ENCODE data around the gene PREX1. TPM values are rescaled to one million over a fixed set of nuclear protein-coding genes. Genes with fewer than 3 reads are reported as not detected.

Gene PREX1
- total RNA-seq, 1 donor from 2014 or later = 248 TPM

GRCh38 chr20:48752963-48753362, 74.8 kb downstream of the PREX1 start:
- DNase-seq (ENCODE audit: low spot score) = no peak
- peaks cover 88% of the 10 kb centered on the region for H3K4me1 Mint-ChIP-seq (ENCODE audit: unreplicated experiment)
- peak overlapping the region; percentile 99 for H3K27ac Mint-ChIP-seq (ENCODE audit: unreplicated experiment)
- TF ChIP-seq CTCF (IDR thresholded peaks at IDR 0.05; ENCODE audit: unreplicated experiment) = no peak
- no peak overlapping the region for H3K4me3 Mint-ChIP-seq (ENCODE audit: unreplicated experiment)
- no peaks in the 10 kb centered on the region for H3K9me3 Mint-ChIP-seq (ENCODE audit: unreplicated experiment)
- peaks cover 40% of the 10 kb centered on the region for H3K27me3 Mint-ChIP-seq (ENCODE audit: unreplicated experiment)
- H3K36me3 Mint-ChIP-seq (ENCODE audit: low read depth, unreplicated experiment) = peaks cover 83% of the 10 kb centered on the region

- Mint-ChIP-seq H3K27me3 (ENCODE audit: unreplicated experiment) (peaks cover 34% of the 10 kb centered on the region), H3K4me3 (ENCODE audit: unreplicated experiment) (peak overlapping the region; percentile 80), H3K4me1 (ENCODE audit: unreplicated experiment) (peaks cover 82% of the 10 kb centered on the region), H3K36me3 (ENCODE audit: low read depth, unreplicated experiment) (peaks cover 75% of the 10 kb centered on the region), H3K9me3 (ENCODE audit: unreplicated experiment) (no peaks in the 10 kb centered on the region), H3K27ac (ENCODE audit: unreplicated experiment) (peak overlapping the region; percentile 99)
- no peak for TF ChIP-seq CTCF (IDR thresholded peaks at IDR 0.05; ENCODE audit: unreplicated experiment)
- no peak for DNase-seq (ENCODE audit: low spot score)
Observed at GRCh38 chr20:48751871-48752270, 75.9 kb downstream of the PREX1 start.

- peaks cover 34% of the 10 kb centered on the region for H3K27me3 Mint-ChIP-seq (ENCODE audit: unreplicated experiment)
- H3K36me3 Mint-ChIP-seq (ENCODE audit: low read depth, unreplicated experiment) = peaks cover 75% of the 10 kb centered on the region
- TF ChIP-seq CTCF (IDR thresholded peaks at IDR 0.05; ENCODE audit: unreplicated experiment) = no peak
- peak; percentile 77 for DNase-seq (ENCODE audit: low spot score)
- H3K9me3 Mint-ChIP-seq (ENCODE audit: unreplicated experiment) = no peaks in the 10 kb centered on the region
- H3K4me3 Mint-ChIP-seq (ENCODE audit: unreplicated experiment) = no peak overlapping the region
- H3K27ac Mint-ChIP-seq (ENCODE audit: unreplicated experiment) = peak overlapping the region; percentile 99
- peaks cover 81% of the 10 kb centered on the region for H3K4me1 Mint-ChIP-seq (ENCODE audit: unreplicated experiment)
Observed at GRCh38 chr20:48750941-48751635, 76.7 kb downstream of the PREX1 start.

- no peaks in the 10 kb centered on the region for H3K9me3 Mint-ChIP-seq (ENCODE audit: unreplicated experiment)
- peak overlapping the region; percentile 99 for H3K27ac Mint-ChIP-seq (ENCODE audit: unreplicated experiment)
- H3K4me3 Mint-ChIP-seq (ENCODE audit: unreplicated experiment) = peak overlapping the region; percentile 68
- no peak for TF ChIP-seq CTCF (IDR thresholded peaks at IDR 0.05; ENCODE audit: unreplicated experiment)
- no peak for DNase-seq (ENCODE audit: low spot score)
- H3K4me1 Mint-ChIP-seq (ENCODE audit: unreplicated experiment) = peaks cover 81% of the 10 kb centered on the region
- peaks cover 34% of the 10 kb centered on the region for H3K27me3 Mint-ChIP-seq (ENCODE audit: unreplicated experiment)
- H3K36me3 Mint-ChIP-seq (ENCODE audit: low read depth, unreplicated experiment) = peaks cover 73% of the 10 kb centered on the region
Observed at GRCh38 chr20:48750376-48750775, 77.4 kb downstream of the PREX1 start.

- Mint-ChIP-seq H3K4me3 (ENCODE audit: unreplicated experiment) (no peak overlapping the region), H3K27me3 (ENCODE audit: unreplicated experiment) (peaks cover 34% of the 10 kb centered on the region)
Observed at GRCh38 chr20:48749437-48749836, 78.4 kb downstream of the PREX1 start.

More at GRCh38 chr20:48749437-48749836, 78.4 kb downstream of the PREX1 start:
- no peaks in the 10 kb centered on the region for H3K9me3 Mint-ChIP-seq (ENCODE audit: unreplicated experiment)
- TF ChIP-seq CTCF (IDR thresholded peaks at IDR 0.05; ENCODE audit: unreplicated experiment) = no peak
- peaks cover 73% of the 10 kb centered on the region for H3K4me1 Mint-ChIP-seq (ENCODE audit: unreplicated experiment)
- peak overlapping the region; percentile 83 for H3K27ac Mint-ChIP-seq (ENCODE audit: unreplicated experiment)
- peaks cover 68% of the 10 kb centered on the region for H3K36me3 Mint-ChIP-seq (ENCODE audit: low read depth, unreplicated experiment)
- DNase-seq (ENCODE audit: low spot score) = no peak
